ENCODE measurements around the gene ZNF217. TPM values are rescaled to one million over a fixed set of nuclear protein-coding genes. Genes with fewer than 3 reads are reported as not detected.
"Not testable (repeated sequence)": the region's sequence is repeated elsewhere in the genome, so short reads cannot be mapped to it uniquely, and the experiment has no call there.

Gene ZNF217
- 38.1 to 39.5 TPM (median 38.8 TPM) in 3 replicates for total RNA-seq

DNA sequence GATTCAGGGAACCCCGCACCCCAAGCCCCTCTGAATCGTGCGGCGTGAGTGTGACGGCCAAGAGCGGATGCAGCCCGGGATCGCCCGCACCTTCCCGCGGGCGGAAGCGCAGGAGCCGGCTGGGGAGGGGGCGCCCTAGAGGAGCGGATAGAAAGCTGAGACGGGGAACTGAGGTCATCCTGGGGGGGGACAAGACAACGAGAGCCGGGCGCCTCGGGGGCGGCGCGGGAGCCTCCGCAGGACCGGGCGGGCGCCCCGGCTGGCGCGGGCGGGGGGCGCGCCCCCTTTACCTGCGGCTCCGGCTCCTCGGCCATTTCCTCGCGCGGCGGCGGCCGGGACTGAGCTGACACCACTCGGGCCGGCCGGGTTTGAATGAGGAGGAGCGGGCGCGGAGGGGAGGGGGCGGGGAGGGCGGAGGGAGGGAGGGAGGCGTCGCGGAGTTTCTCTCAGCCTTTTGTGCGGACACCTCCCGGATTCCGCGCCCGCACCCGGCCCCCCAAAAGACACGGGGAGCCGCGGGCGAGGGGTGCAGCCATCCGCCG lies at the start of gene ZNF217:
ZNF217 (minus strand) TSS at position 374 of the 542 bp plus-strand sequence. CDS start 11,013 bp downstream, outside the sequence.
- Mint-ChIP-seq H3K4me1 (peaks cover 72% of the 10 kb centered on the region), H3K27ac (peak within 1 kb of the TSS; percentile 98)
- peak; percentile 56 to 73 for DNase-seq (ENCODE audit: low spot score in 2 of 2, unreplicated experiment in 2 of 2)

DNA sequence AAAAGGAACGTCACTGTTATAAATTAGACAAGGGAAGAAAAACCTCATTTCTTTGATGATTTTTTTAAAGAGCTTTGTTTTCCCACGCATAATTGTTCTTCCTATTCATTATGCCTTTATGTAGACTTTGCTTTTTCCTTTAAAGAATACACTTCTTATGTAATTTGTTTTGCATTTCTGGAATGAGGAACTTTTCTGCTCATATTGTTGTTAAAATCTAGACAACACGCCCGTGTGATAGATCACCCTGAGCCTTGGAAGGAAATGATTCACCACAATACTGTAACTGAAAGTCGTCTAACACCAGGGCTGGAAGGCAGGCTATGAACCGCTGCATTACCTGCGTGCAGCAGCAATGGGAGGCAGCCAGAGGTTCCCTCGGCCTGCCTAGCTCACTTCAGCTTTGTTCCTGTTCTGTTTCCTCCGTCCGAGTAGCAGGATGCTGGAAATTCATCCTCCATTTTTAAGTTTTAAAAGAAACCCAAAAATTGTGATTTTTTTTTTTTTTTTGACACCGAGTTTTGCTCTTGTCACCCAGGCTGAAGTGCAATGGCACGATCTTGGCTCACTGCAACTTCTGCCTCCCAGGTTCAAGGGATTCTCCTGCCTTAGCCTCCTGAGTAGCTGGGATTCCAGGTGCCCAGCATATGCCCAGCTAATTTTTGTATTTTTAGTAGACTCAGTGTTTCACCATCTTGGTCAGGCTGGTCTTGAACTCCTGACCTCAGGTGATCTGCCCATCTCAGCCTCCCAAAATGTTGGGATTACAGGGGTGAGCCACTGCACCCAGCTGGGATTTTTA lies 49.6 kb upstream of the ZNF217 start:
- H3K27ac Mint-ChIP-seq = peak overlapping the region; percentile 98
- no peaks in the 10 kb centered on the region for H3K9me3 Mint-ChIP-seq
- H3K4me3 Mint-ChIP-seq = no peak overlapping the region
- H3K27me3 Mint-ChIP-seq (ENCODE audit: low read depth) = no peaks in the 10 kb centered on the region
- no peaks in the 10 kb centered on the region for H3K36me3 Mint-ChIP-seq
- H3K4me1 Mint-ChIP-seq = peaks cover 22% of the 10 kb centered on the region
- no peak for DNase-seq (ENCODE audit: low spot score in 2 of 2, unreplicated experiment in 2 of 2)
- TF ChIP-seq, protein P1, sequence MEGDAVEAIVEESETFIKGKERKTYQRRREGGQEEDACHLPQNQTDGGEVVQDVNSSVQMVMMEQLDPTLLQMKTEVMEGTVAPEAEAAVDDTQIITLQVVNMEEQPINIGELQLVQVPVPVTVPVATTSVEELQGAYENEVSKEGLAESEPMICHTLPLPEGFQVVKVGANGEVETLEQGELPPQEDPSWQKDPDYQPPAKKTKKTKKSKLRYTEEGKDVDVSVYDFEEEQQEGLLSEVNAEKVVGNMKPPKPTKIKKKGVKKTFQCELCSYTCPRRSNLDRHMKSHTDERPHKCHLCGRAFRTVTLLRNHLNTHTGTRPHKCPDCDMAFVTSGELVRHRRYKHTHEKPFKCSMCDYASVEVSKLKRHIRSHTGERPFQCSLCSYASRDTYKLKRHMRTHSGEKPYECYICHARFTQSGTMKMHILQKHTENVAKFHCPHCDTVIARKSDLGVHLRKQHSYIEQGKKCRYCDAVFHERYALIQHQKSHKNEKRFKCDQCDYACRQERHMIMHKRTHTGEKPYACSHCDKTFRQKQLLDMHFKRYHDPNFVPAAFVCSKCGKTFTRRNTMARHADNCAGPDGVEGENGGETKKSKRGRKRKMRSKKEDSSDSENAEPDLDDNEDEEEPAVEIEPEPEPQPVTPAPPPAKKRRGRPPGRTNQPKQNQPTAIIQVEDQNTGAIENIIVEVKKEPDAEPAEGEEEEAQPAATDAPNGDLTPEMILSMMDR (IDR thresholded peaks at IDR 0.05; ENCODE audit: unreplicated experiment) = no peak

More for the DNA sequence above, at the start of gene ZNF217:
- H3K36me3 Mint-ChIP-seq; H3K9me3 Mint-ChIP-seq; H3K27me3 Mint-ChIP-seq (ENCODE audit: low read depth): not testable (repeated sequence)
- H3K4me3 Mint-ChIP-seq = peak within 1 kb of the TSS; percentile 80

DNA sequence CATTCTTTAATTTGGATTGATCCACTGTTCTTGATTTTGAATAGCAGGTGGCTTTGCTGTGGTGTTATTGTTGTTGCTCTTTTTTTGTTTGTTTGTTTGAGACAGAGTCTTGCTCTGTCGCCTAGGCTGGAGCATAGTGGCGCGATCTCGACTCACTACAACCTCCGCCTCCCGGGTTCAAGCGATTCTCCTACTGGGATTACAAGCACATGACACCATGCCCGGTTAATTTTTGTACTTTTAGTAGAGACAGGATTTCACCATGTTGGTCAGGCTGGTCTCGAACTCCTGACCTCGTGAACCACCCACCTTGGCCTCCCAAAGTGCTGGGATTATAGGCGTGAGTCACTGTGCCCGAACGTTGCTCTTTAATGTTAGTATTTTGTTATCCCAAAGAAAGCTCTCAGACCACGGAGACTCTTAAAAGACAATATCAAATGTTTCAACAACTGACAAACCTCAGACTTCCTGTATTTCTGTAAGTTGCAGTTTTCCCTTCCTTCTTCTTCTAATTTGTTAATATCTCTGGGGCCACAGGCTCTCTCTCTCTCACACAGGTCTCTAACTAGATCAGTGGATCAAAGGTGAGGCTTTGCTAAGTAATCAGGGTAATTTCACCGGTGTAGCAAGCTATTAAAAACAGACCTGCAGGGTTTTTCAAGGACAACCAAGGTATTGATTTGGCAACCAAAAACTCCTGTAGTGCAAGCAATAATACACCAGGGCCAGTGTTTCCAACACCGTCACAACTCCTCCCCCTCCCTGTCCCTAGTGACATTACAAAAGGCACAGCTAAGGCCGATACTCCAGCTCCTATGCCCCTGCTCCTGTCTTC lies 48.8 kb upstream of the ZNF217 start:
- no peak for DNase-seq (ENCODE audit: low spot score in 2 of 2, unreplicated experiment in 2 of 2)
- TF ChIP-seq, protein P1 (IDR thresholded peaks at IDR 0.05; ENCODE audit: unreplicated experiment) = no peak
- Mint-ChIP-seq H3K27me3 (ENCODE audit: low read depth) (no peaks in the 10 kb centered on the region), H3K36me3 (no peaks in the 10 kb centered on the region), H3K9me3 (no peaks in the 10 kb centered on the region), H3K4me1 (peaks cover 24% of the 10 kb centered on the region), H3K4me3 (no peak overlapping the region), H3K27ac (peak overlapping the region; percentile 98)

DNA sequence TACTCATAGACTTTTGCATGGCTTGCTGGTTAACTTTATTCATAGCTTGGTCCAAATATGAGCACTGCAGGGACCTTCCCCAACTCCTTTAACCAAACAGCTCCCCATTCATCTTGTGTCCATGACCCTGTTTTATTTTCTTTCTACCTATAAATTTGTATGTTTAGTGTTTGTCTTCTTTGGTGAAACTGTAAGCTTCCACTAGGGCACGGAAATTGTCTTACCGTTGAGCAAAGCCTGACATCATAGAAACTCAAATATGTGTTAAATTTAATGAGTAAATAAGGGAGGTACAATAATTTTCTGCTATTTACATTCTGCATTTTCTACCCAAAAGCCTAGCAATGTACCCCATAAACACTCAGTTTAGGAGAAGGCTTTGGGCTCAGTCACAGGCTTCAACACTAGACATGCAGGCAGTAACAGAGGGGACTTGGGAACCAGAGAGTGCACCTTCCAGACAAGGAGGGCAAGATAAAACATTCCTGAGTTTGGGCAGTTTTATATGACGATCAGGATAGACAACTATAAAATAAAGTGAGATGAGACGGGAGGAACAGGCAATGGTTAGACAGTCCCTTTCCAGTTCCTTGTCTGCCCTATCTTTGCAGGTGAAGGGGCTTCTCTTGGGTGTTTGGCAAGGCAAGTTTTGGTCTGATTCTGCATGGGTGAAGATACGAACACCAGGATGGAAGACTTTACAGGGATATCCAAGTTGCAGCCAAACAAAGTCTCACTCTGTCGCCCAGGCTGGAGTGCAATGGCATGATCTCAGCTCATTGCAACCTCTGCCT lies 46.2 kb upstream of the ZNF217 start:
- H3K27me3 Mint-ChIP-seq (ENCODE audit: low read depth) = no peaks in the 10 kb centered on the region
- H3K4me1 Mint-ChIP-seq = peaks cover 25% of the 10 kb centered on the region
- no peaks in the 10 kb centered on the region for H3K36me3 Mint-ChIP-seq
- H3K27ac Mint-ChIP-seq = no peak overlapping the region
- H3K4me3 Mint-ChIP-seq = no peak overlapping the region
- TF ChIP-seq, protein P1 (IDR thresholded peaks at IDR 0.05; ENCODE audit: unreplicated experiment) = no peak
- no peak for DNase-seq (ENCODE audit: low spot score in 2 of 2, unreplicated experiment in 2 of 2)
- H3K9me3 Mint-ChIP-seq = no peaks in the 10 kb centered on the region

DNA sequence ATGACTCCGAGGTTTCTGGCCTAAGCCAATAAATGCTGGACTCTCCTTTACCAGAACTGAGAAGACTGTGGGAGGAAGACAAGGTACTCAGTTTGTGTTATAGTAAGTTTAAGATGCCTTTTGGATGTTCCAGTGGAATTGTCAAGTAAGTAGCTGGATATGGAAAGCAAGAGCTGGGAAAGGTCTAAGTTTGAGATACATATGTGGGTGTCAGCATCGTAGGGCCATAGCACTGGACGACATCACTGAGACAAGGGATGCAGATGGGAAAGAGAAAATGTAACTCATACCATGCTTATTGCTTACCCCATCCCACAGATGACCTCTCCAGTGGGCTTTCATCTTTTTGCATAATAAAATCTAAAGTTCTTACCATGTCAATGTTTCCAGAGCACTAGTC lies 45.5 kb upstream of the ZNF217 start:
- Mint-ChIP-seq H3K27me3 (ENCODE audit: low read depth) (no peaks in the 10 kb centered on the region), H3K36me3 (no peaks in the 10 kb centered on the region), H3K27ac (no peak overlapping the region), H3K9me3 (no peaks in the 10 kb centered on the region), H3K4me1 (peaks cover 25% of the 10 kb centered on the region), H3K4me3 (no peak overlapping the region)
- TF ChIP-seq, protein P1 (IDR thresholded peaks at IDR 0.05; ENCODE audit: unreplicated experiment) = no peak
- DNase-seq (ENCODE audit: low spot score in 2 of 2, unreplicated experiment in 2 of 2) = no peak

DNA sequence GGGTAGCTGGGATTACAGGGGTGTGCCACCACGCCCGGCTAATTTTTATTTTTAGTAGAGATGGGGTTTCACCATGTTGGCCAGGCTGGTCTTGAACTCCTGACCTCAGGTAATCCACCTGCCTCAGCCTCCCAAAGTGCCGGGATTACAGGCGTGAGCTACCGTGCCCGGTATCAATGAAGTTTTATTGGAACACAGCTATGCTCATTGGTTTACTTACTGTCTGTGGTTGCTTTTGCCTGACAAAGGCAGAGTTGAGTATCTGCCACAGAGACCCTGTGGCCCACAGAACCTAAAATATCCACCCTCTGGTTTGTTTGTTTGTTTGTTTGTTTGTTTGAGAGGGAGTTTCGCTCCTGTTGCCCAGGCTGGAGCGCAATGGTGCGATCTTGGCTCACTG lies 43.7 kb upstream of the ZNF217 start:
- not testable (repeated sequence) for H3K4me3 Mint-ChIP-seq; H3K36me3 Mint-ChIP-seq; H3K27me3 Mint-ChIP-seq (ENCODE audit: low read depth); DNase-seq (ENCODE audit: low spot score in 2 of 2, unreplicated experiment in 2 of 2); H3K9me3 Mint-ChIP-seq; H3K27ac Mint-ChIP-seq
- peaks cover 14% of the 10 kb centered on the region for H3K4me1 Mint-ChIP-seq
